ENCODE results near the gene SCGB2B2.

SCGB2B2 gene

GRCh38 chr19:34661357-34661756 lies 15.6 kb downstream of the SCGB2B2 start:
- Histone ChIP-seq H3K9me3 (ENCODE audit: insufficient read depth, low read depth, low read length) (peaks cover 15% of the 10 kb centered on the region), H3K27ac (ENCODE audit: low read depth, low read length) (no peak overlapping the region), H3K79me1 (ENCODE audit: low read length) (no peaks in the 10 kb centered on the region), H2BK120ac (ENCODE audit: insufficient read depth, low read length, poor library complexity) (no peak overlapping the region), H2AFZ (ENCODE audit: insufficient read depth, low read length, poor library complexity) (no peak overlapping the region), H3K9ac (ENCODE audit: low read length) (no peak overlapping the region), H2AK5ac (ENCODE audit: low read length) (no peak overlapping the region), H4K12ac (ENCODE audit: low read depth, low read length) (no peak overlapping the region), H3K27me3 (ENCODE audit: insufficient read depth, low read length) (no peaks in the 10 kb centered on the region), H3K14ac (ENCODE audit: low read length) (no peak overlapping the region), H3K23ac (ENCODE audit: low read length) (no peak overlapping the region), H2BK12ac (ENCODE audit: low read length) (no peak overlapping the region), H2BK5ac (ENCODE audit: low read depth, low read length, poor library complexity) (no peak overlapping the region), H3K18ac (ENCODE audit: low read length) (no peak overlapping the region), H3K79me2 (ENCODE audit: control insufficient read depth, insufficient read depth, low read length, poor library complexity) (no peaks in the 10 kb centered on the region), H3K4me2 (ENCODE audit: low read length) (no peak overlapping the region), H3K4ac (ENCODE audit: low read depth, low read length) (no peak overlapping the region), H3K4me1 (ENCODE audit: control insufficient read depth in 1 of 2, insufficient read depth in 2 of 2, low read length in 2 of 2) (no peaks in the 10 kb centered on the region), H3K36me3 (ENCODE audit: control insufficient read depth in 1 of 2, insufficient read depth in 2 of 2, low read length in 2 of 2) (no peaks in the 10 kb centered on the region), H4K8ac (ENCODE audit: low read depth, low read length) (no peak overlapping the region), H4K91ac (ENCODE audit: low read depth, low read length) (no peak overlapping the region), H3K4me3 (ENCODE audit: low read depth, low read length) (no peak overlapping the region)
- no CpG with 5 or more reads among the region's 3 CpGs for WGBS (ENCODE audit: extremely low coverage, insufficient coverage, insufficient read length)
- DNase-seq: no peak

GRCh38 chr19:34655651-34656050 lies 21.3 kb downstream of the SCGB2B2 start:
- no peak overlapping the region for H2AK5ac ChIP-seq (ENCODE audit: low read length)
- H3K9me3 ChIP-seq (ENCODE audit: insufficient read depth, low read depth, low read length): peaks cover 3% of the 10 kb centered on the region
- no peak overlapping the region for H2AFZ ChIP-seq (ENCODE audit: insufficient read depth, low read length, poor library complexity)
- no peak overlapping the region for H2BK5ac ChIP-seq (ENCODE audit: low read depth, low read length, poor library complexity)
- no peaks in the 10 kb centered on the region for H3K36me3 ChIP-seq (ENCODE audit: control insufficient read depth in 1 of 2, insufficient read depth in 2 of 2, low read length in 2 of 2)
- H3K4me1 ChIP-seq (ENCODE audit: control insufficient read depth in 1 of 2, insufficient read depth in 2 of 2, low read length in 2 of 2): no peaks in the 10 kb centered on the region
- no peak overlapping the region for H3K4ac ChIP-seq (ENCODE audit: low read depth, low read length)
- no peaks in the 10 kb centered on the region for H3K27me3 ChIP-seq (ENCODE audit: insufficient read depth, low read length)
- no peak overlapping the region for H3K4me3 ChIP-seq (ENCODE audit: low read depth, low read length)
- H3K23ac ChIP-seq (ENCODE audit: low read length): no peak overlapping the region
- no peak overlapping the region for H4K91ac ChIP-seq (ENCODE audit: low read depth, low read length)
- H4K12ac ChIP-seq (ENCODE audit: low read depth, low read length): no peak overlapping the region
- H2BK12ac ChIP-seq (ENCODE audit: low read length): no peak overlapping the region
- H3K18ac ChIP-seq (ENCODE audit: low read length): no peak overlapping the region
- WGBS (ENCODE audit: extremely low coverage, insufficient coverage, insufficient read length): no CpG with 5 or more reads among the region's 2 CpGs
- no peaks in the 10 kb centered on the region for H3K79me2 ChIP-seq (ENCODE audit: control insufficient read depth, insufficient read depth, low read length, poor library complexity)
- no peak overlapping the region for H3K9ac ChIP-seq (ENCODE audit: low read length)
- no peak overlapping the region for H3K27ac ChIP-seq (ENCODE audit: low read depth, low read length)
- no peak overlapping the region for H3K4me2 ChIP-seq (ENCODE audit: low read length)
- H4K8ac ChIP-seq (ENCODE audit: low read depth, low read length): no peak overlapping the region
- no peak for DNase-seq
- no peak overlapping the region for H2BK120ac ChIP-seq (ENCODE audit: insufficient read depth, low read length, poor library complexity)
- H3K79me1 ChIP-seq (ENCODE audit: low read length): no peaks in the 10 kb centered on the region
- H3K14ac ChIP-seq (ENCODE audit: low read length): no peak overlapping the region

GRCh38 chr19:34654796-34655195 lies 22.2 kb downstream of the SCGB2B2 start:
- H3K4me1 ChIP-seq (ENCODE audit: control insufficient read depth in 1 of 2, insufficient read depth in 2 of 2, low read length in 2 of 2): no peaks in the 10 kb centered on the region
- no peaks in the 10 kb centered on the region for H3K27me3 ChIP-seq (ENCODE audit: insufficient read depth, low read length)
- no peaks in the 10 kb centered on the region for H3K79me2 ChIP-seq (ENCODE audit: control insufficient read depth, insufficient read depth, low read length, poor library complexity)
- no peak overlapping the region for H3K23ac ChIP-seq (ENCODE audit: low read length)
- WGBS (ENCODE audit: extremely low coverage, insufficient coverage, insufficient read length): no CpG with 5 or more reads among the region's 2 CpGs
- no peak overlapping the region for H3K14ac ChIP-seq (ENCODE audit: low read length)
- H2BK5ac ChIP-seq (ENCODE audit: low read depth, low read length, poor library complexity): no peak overlapping the region
- peaks cover 8% of the 10 kb centered on the region for H3K9me3 ChIP-seq (ENCODE audit: insufficient read depth, low read depth, low read length)
- no peak overlapping the region for H3K27ac ChIP-seq (ENCODE audit: low read depth, low read length)
- H3K4ac ChIP-seq (ENCODE audit: low read depth, low read length): no peak overlapping the region
- DNase-seq: no peak
- no peak overlapping the region for H2BK12ac ChIP-seq (ENCODE audit: low read length)
- H3K4me2 ChIP-seq (ENCODE audit: low read length): no peak overlapping the region
- H3K36me3 ChIP-seq (ENCODE audit: control insufficient read depth in 1 of 2, insufficient read depth in 2 of 2, low read length in 2 of 2): no peaks in the 10 kb centered on the region
- H3K18ac ChIP-seq (ENCODE audit: low read length): no peak overlapping the region
- no peak overlapping the region for H3K4me3 ChIP-seq (ENCODE audit: low read depth, low read length)
- H3K9ac ChIP-seq (ENCODE audit: low read length): no peak overlapping the region
- no peak overlapping the region for H4K12ac ChIP-seq (ENCODE audit: low read depth, low read length)
- H3K79me1 ChIP-seq (ENCODE audit: low read length): no peaks in the 10 kb centered on the region
- H4K91ac ChIP-seq (ENCODE audit: low read depth, low read length): no peak overlapping the region
- no peak overlapping the region for H4K8ac ChIP-seq (ENCODE audit: low read depth, low read length)
- no peak overlapping the region for H2BK120ac ChIP-seq (ENCODE audit: insufficient read depth, low read length, poor library complexity)
- no peak overlapping the region for H2AK5ac ChIP-seq (ENCODE audit: low read length)
- no peak overlapping the region for H2AFZ ChIP-seq (ENCODE audit: insufficient read depth, low read length, poor library complexity)

GRCh38 chr19:34651747-34652146 lies 25.2 kb downstream of the SCGB2B2 start:
- Histone ChIP-seq H4K12ac (ENCODE audit: low read depth, low read length) (no peak overlapping the region), H3K79me2 (ENCODE audit: control insufficient read depth, insufficient read depth, low read length, poor library complexity) (no peaks in the 10 kb centered on the region), H2BK5ac (ENCODE audit: low read depth, low read length, poor library complexity) (no peak overlapping the region), H3K9me3 (ENCODE audit: insufficient read depth, low read depth, low read length) (peaks cover 18% of the 10 kb centered on the region), H3K4me1 (ENCODE audit: control insufficient read depth in 1 of 2, insufficient read depth in 2 of 2, low read length in 2 of 2) (no peaks in the 10 kb centered on the region), H3K23ac (ENCODE audit: low read length) (no peak overlapping the region), H2BK120ac (ENCODE audit: insufficient read depth, low read length, poor library complexity) (no peak overlapping the region), H3K79me1 (ENCODE audit: low read length) (no peaks in the 10 kb centered on the region), H3K27ac (ENCODE audit: low read depth, low read length) (no peak overlapping the region), H2AK5ac (ENCODE audit: low read length) (no peak overlapping the region), H3K36me3 (ENCODE audit: control insufficient read depth in 1 of 2, insufficient read depth in 2 of 2, low read length in 2 of 2) (no peaks in the 10 kb centered on the region), H3K27me3 (ENCODE audit: insufficient read depth, low read length) (no peaks in the 10 kb centered on the region), H3K9ac (ENCODE audit: low read length) (no peak overlapping the region), H2AFZ (ENCODE audit: insufficient read depth, low read length, poor library complexity) (no peak overlapping the region), H4K91ac (ENCODE audit: low read depth, low read length) (no peak overlapping the region), H3K4me3 (ENCODE audit: low read depth, low read length) (no peak overlapping the region), H2BK12ac (ENCODE audit: low read length) (no peak overlapping the region), H3K4me2 (ENCODE audit: low read length) (no peak overlapping the region), H4K8ac (ENCODE audit: low read depth, low read length) (no peak overlapping the region), H3K14ac (ENCODE audit: low read length) (no peak overlapping the region), H3K4ac (ENCODE audit: low read depth, low read length) (no peak overlapping the region), H3K18ac (ENCODE audit: low read length) (no peak overlapping the region)
- no peak for DNase-seq
- no CpG with 5 or more reads among the region's 2 CpGs for WGBS (ENCODE audit: extremely low coverage, insufficient coverage, insufficient read length)
